ENCODE measurements around the gene ELOA2. TPM values are rescaled to one million over a fixed set of nuclear protein-coding genes. Genes with fewer than 3 reads are reported as not detected.
"Not testable (repeated sequence)": the region's sequence is repeated elsewhere in the genome, so short reads cannot be mapped to it uniquely, and the experiment has no call there.

ELOA2 gene, protein sequence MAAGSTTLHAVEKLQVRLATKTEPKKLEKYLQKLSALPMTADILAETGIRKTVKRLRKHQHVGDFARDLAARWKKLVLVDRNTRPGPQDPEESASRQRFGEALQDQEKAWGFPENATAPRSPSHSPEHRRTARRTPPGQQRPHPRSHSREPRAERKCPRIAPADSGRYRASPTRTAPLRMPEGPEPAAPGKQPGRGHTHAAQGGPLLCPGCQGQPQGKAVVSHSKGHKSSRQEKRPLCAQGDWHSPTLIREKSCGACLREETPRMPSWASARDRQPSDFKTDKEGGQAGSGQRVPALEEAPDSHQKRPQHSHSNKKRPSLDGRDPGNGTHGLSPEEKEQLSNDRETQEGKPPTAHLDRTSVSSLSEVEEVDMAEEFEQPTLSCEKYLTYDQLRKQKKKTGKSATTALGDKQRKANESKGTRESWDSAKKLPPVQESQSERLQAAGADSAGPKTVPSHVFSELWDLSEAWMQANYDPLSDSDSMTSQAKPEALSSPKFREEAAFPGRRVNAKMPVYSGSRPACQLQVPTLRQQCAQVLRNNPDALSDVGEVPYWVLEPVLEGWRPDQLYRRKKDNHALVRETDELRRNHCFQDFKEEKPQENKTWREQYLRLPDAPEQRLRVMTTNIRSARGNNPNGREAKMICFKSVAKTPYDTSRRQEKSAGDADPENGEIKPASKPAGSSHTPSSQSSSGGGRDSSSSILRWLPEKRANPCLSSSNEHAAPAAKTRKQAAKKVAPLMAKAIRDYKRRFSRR
- not detected in 2 replicates for total RNA-seq (2014; rRNA removed; shearing (Covaris generic))
- not detected in 2 replicates for polyA plus RNA-seq (2014; cell fraction: nucleus; rRNA removed)

DNA sequence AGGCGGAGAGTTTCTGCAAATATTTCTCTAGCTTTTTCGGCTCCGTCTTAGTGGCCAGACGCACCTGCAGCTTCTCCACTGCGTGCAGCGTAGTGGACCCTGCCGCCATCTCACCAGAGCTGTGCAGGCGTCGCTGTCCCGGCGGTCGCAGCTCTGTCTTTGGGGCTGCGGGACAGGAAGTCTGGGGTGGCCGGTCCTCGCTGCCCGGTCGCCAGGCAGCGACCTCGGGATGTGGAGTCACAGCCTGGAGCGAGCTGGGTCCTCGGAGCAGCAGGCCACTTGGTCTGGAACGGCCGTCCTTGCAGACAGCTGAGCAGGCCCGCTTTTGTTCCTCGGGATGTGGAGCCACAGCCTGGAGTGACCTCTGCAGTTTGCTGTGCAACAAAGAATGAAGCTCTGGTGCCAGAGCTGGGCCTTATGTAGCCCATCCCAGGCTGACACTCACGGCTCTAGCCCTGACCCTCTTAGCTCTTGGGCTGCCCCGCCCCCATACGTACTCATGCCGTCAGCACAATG lies at the start of gene ELOA2:
TSS of gene ELOA2 (minus strand) at position 466 of the 516 bp plus-strand sequence. CDS start at position 109, 357 bp downstream.
- no peak for DNase-seq (ENCODE audit: extremely low read depth, low read depth)

DNA sequence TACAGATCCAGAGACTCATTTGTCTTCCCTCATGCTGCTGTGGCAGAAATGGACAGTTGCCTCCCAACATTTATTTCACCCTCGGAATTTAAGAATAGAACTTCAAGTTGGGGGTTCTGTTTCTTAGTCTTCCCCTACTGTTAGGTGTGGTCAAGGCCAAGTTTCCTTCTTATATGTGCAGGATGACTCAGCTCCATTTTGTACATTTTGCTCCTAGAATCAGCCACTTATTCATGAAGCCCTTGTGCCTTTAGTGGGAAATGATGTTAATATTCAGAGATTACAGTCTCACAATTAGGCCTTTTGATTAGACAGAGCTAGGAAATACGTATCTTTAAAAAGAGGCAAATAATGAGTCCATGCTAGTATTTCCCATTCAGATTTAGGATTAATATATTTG lies 46.2 kb upstream of the ELOA2 start:
- DNase-seq (ENCODE audit: extremely low read depth, low read depth) = no peak

DNA sequence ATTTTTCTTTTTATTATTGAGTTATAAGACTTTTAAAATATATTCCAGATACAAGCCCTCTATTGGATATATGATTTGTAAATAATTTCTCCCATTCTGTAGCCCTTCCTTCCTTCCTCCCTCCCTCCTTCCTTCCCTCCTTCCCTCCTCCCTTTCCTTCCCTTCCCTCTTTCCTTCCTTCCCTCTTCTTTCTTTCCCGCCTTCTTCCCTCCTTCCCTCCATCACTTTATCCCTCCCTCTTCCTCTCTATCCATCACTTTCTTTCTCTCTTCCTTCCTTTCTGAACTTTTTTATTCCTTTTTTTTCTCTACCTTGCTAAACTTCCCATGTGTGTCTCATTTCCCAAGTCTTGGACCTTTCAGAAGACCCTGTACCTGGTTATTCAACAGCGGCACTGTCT lies 45.5 kb upstream of the ELOA2 start:
- no peak for DNase-seq (ENCODE audit: extremely low read depth, low read depth)

DNA sequence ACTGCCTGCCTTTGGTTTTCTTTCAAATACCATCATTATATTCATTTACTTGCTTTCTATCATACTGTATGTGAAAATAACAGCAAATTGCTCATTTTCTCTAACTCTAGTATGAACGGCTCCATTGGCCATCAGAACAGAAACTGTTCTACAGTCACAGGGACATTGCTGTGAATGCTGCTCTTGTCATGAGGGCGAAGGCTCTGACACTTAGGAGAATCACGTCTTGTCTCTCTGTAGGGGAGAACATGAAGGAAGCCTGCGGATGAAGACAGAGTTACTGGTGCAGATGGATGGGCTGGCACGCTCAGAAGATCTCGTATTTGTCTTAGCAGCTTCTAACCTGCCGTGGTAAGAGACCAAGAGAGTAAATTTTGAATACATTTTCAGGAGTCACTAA lies 41.7 kb upstream of the ELOA2 start:
- DNase-seq (ENCODE audit: extremely low read depth, low read depth) = no peak

DNA sequence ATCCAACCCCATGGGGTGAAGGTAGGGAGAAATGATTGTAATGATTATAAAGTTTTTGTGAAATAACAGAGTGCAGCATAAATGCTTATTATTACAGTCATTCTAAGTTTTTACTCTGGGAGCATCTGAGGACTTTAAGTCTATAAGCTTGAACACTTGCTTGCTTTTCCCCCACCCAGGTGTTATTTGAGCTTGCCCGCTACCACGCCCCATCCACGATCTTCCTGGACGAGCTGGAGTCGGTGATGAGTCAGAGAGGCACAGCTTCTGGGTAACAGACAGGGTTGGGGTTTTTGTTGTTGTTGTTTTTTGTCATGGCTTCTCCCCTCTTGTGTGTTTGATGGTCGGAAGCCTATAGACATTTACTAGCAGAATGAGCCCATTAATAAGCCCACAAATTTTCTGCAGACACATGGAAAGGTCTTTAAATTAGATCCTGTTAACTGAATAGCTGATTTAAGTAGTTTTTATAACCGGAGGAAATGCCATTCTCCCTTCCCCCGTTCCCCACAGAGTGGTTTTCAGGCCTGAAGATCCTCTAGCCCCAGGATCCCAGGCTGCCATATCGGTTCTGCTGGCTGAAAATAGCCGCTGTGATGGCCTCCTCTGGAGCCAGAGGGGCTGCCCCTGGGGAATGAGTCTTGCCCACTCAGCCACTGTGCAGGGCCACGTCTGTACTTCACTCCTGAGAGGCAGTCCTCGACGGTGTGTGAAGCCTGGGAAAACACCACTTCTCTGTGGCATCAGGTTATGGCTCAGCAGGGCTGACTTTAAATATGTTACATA lies 39.9 kb upstream of the ELOA2 start:
- DNase-seq (ENCODE audit: extremely low read depth, low read depth) = peak; percentile 5

DNA sequence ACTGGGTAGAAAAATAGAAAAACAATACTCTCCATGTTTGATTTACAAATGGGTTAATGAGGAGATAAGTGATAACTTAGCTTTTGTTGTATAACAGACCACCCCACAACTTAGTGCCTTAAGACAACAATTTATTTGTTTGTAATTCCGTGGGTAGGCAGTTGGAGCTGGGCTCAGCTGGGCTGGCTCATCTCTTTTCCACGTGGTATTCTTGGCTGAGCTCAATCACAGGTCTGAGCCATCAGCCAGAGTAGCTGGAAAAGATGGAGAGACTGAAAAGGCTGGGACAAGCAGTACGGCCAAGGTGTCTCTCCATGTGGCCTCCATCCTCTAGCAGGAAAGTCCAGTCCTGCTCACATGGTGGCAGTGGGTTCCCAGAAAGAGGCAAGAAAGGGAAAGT lies 32.2 kb upstream of the ELOA2 start:
- DNase-seq (ENCODE audit: extremely low read depth, low read depth) = no peak

DNA sequence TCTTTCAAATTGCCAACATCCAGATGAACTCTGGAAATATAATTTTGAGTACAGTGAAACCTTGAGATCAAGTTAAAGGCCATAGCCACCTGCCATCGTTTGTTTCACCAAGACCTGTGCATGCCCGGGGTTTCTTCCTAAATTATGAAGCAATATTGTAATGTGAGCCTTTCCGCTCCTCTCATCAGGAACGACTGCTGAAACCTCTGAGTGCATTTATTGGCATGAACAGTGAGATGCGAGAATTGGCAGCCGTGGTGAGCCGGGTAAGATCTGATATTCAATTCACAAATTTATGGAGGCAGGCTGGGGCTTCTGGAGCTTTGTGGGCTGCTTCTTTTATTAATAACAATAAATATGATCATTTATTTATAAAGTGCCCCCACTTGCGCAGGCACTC lies 27.7 kb upstream of the ELOA2 start:
- no peak for DNase-seq (ENCODE audit: extremely low read depth, low read depth)

DNA sequence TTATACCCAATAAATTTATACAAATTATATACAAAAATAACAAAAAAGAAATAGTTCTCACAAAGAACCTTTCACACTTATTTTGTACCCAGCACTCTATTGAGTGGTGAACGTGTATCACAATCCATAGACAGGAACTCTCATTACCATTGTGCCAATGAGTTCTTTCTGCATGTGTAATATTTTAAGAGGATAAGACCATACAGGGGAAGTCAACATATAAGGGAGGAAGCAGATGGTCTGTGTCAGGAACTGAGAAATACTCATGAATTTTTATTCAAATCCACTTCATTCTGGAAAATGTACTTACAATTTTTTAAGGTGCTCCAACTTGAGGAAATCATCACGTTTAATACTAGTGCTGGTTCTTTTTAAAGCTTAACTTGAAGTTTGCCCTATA lies 27.1 kb upstream of the ELOA2 start:
- DNase-seq (ENCODE audit: extremely low read depth, low read depth) = no peak

DNA sequence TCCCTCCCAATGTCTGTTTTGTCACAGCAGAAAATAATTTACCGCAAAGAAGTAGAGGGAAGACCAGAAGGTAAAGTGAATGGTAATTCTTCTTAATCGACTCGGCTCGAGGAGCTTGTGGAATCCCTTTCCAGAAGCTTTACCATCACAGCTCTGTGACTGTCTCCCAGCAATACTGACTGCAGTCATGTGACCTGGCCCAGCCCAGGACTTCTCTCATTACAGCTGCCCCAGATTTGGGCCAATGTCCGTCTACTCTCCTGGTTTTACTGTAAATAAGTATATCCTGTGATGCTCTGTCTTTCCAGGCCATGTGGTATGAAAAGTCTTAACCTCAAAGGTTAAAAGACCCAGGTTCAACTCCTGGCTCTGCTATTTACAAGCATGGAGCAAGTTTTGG lies 18.9 kb upstream of the ELOA2 start:
- no peak for DNase-seq (ENCODE audit: extremely low read depth, low read depth)

DNA sequence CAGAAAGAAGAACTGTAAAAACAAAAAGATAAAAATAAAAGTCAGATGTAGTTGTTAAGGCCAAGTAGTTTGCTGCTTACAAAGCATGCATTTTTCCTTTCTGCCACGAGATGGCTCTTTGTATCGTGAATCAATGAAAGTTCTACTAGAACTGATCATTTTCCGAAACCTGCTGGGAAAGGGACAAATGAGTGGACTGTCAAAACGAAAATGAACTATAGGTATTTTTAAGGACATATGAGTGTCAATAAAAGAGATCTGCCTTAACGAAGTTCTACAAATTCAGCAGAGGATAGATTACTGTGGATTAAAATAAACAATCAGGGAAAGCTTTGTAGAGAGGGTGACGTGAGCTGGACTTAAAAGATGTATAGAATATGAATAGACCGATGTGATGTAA lies 15.0 kb upstream of the ELOA2 start:
- DNase-seq (ENCODE audit: extremely low read depth, low read depth) = peak; percentile 29

DNA sequence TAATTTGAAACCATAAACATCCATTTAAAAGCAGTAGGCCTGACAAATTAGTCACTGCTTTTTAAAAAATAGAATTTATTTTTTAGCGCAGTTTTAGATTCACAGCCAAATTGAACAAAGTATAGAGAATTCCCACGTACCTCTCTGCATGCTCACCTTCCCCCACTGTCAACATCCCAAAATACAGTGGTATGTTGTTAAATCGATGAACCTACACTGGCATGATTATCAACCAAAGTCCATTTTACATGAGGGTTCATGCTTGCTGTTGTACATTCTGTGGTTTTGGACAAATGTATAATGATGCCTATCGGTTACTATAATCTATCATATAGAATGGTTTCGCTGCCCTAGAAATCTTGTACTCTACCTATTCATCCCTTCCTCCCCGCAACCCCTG lies 5.6 kb upstream of the ELOA2 start:
- no peak for DNase-seq (ENCODE audit: extremely low read depth, low read depth)

DNA sequence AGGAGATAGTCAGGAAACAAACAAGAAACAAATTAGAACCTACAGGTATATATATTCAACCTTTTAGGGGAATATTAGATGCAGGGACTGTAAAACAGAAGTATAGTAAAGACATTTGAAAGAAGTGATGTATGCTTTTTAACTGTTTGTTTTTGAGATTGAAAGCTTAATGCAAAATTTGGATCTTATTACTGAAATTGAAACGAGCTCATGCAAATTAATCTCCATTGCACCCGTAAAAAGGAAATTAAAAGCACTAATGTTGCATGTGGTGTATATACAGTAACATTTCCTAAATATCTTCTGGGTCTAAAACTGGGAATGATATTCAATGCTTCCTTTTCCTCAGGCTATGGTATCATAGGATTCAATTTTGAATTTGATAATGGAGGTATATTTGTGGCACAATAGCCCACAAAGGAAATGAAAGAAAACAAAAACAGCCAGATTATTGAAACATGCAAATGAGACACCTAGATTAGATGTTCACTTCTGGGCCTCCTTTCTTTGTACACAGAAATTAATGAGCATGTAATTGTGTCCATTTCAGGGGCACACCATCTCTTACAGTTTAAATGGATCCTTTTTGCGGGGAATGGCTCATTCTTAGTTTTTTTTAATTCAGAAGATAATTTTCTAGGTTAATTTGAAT lies 1.6 kb upstream of the ELOA2 start:
- no peak for DNase-seq (ENCODE audit: extremely low read depth, low read depth)

DNA sequence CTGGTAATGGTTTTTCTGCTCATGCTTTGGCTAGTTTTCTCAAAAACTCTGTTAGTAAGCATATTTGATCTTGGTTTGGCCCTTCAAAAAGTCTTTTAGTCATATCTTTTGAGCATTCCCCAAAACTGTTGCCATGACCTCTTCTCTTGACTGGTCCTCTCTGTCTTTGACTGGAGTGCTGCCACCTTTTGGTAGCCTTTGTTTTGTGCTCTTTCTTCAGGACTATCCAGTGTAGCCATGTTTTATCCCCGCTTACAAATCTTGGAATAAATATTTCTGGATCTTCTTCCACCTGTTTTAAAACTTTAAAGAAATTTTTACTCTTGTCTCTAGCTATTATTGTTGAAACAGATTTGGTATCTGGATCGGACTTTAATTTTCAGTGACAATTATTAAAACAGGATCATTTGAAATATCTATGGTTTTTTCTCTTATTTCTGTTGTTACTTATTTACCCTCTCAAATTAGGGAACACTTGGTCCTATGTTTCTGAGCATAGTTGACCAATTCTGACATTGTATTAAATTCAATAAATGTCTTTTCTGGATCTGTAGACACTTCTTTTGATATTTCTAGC lies 965 bp upstream of the ELOA2 start:
- peak; percentile 28 for DNase-seq (ENCODE audit: extremely low read depth, low read depth)

DNA sequence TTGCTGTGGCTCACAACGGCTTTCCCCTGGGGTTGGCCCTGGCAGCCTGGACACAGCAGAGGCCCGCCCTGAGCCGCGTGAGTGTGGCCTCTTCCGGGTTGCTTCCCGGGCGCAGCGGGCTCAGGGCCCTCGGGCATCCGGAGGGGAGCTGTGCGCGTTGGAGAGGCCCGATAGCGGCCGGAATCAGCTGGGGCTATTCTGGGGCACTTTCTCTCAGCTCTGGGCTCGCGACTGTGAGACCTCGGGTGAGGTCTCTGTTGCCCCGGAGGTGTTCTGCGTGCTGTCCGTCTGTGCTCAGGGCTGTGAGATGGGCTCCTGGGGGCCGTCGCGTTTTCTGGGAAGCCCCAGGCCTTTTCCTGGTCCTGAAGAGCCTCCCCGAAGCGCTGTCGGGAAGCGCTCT lies 830 bp downstream of the ELOA2 start:
- DNase-seq (ENCODE audit: extremely low read depth, low read depth) = not testable (repeated sequence)

DNA sequence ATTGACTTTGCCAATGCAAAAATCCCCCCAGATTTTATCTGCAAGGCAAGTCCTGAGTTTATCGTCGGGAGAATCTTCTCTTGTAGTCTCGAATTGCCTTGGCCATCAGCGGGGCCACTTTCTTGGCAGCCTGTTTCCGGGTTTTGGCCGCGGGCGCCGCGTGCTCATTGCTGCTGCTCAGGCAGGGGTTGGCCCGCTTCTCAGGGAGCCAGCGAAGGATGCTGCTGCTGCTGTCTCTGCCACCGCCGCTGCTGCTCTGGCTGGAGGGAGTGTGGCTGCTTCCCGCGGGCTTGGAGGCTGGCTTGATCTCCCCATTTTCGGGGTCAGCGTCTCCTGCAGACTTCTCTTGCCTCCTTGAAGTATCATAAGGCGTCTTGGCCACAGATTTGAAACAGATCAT lies 2.5 kb downstream of the ELOA2 start:
- no peak for DNase-seq (ENCODE audit: extremely low read depth, low read depth)

DNA sequence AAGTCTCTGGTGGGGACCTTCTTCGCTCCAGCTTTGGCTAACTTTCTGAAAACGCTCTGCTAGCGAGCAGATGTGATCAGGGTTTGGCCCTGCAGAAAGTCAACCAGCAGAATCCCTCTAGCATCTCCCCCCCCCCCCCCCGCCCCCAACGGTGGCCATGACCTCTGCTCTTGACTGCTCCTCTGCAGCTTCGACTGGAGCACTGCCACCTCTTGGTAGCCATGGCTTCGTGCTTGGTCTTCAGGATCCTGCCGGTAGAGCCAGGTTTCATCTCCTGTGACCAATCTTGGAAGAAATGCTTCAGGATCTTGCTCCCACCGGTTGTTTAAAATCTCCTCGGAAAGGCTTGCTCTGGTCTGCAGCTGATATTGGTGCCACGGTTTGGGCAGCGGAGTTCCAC lies 4.5 kb downstream of the ELOA2 start:
- not testable (repeated sequence) for DNase-seq (ENCODE audit: extremely low read depth, low read depth)

DNA sequence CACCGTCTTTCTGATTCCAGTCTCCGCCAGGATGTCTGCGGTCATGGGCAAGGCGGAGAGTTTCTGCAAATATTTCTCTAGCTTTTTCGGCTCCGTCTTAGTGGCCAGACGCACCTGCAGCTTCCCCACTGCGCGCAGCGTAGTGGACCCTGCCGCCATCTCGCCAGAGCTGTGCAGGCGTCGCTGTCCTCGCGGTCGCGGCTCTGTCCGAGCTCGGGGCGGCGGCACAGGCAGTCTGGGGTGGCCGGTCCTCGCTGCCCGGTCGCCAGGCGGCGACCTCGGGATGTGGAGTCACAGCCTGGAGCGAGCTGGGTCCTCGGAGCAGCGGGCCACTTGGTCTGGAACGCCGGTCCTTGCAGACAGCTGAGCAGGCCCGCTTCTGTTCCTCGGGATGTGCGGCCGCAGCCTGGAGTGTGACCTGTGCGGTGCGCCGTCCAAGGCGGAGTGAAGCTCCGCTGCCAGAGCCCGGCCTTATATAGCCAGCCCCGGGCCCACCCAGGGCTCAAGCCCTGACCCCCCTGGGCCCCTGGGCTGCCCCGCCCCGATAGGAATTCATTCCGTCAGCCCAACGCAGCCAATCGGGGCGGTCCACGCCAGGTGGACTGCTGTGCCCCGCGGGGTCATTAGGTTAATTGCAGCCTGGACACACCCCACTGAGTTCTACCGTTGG lies 5.6 kb downstream of the ELOA2 start:
- not testable (repeated sequence) for DNase-seq (ENCODE audit: extremely low read depth, low read depth)

DNA sequence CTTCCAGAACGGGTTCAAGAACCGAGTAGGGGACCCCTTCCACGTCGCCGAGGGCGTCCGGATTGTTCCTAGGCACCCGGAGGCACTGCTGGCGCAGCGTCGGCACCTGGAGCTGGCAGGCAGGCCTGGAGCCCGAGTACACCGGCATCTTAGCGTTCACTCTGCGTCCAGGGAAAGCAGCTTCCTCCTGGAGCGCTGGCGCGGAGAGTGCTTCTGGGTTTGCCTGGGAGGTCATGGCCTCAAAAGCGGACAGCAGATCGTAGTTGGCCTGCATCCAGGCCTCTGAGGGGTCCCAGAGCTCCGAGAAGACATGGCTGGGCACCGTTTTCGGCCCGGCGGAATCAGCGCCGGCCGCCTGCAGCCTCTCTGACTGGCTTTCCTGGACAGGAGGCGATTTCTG lies 6.7 kb downstream of the ELOA2 start:
- DNase-seq (ENCODE audit: extremely low read depth, low read depth) = not testable (repeated sequence)

DNA sequence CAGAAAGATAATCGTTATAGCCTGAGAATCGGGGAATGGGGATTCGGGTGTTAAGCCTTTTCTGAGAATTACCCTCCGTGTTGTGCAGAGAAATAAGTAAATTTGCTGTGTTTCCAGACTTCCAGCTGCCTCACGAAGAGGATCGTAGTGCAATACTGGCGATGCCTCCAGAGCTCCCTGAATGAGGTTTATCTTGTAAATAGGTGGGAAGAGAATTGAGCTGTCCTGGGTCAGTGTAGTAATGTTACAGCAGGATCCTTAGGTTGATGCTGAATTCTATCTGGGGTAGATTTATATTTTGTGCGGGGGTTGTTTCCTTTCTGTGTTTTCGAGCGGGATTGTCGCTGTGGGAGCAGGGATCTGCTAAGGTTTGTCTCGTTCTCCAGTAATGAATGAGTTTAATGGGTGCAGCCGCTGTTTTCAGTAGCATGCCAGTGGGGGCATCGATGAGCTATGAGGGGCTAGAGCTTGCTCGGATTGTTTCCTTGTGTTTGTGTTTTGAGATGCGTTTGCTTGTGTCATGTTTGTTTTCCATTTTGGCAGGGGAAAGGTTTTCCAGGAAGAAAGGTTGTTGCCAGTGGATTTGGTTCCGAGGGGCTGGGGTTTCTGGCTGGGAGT lies 9.8 kb downstream of the ELOA2 start:
- not testable (repeated sequence) for DNase-seq (ENCODE audit: extremely low read depth, low read depth)
